HepG2 (cell line): ENCODE measurements around the gene NCKAP1. TPM values are rescaled to one million over a fixed set of nuclear protein-coding genes. Genes with fewer than 3 reads are reported as not detected.

ENCODE experiments used
- ATAC-seq: fragments of 200-7000 bp; cut with Tn5 transposase; 3 replicates; pipeline ENCODE4 v1.9.1; 2020; ENCODE audit warnings: mild to moderate bottlenecking, moderate library complexity
- BruUV-seq: library from RNA; stranded (reverse); fragments of 400-500 nt; replicated peaks from 2 replicates; lab custom pipeline; 2021; lab: Mats Ljungman, UMichigan
- CTCF ChIA-PET: fragments of 300-600 bp; formaldehyde crosslinking; extraction: SDS; loops from one replicate; lab custom pipeline; 2021; ENCODE audit warnings: low total read pairs, inconsistent platforms, low intra/inter-chr PET ratio; lab: Yijun Ruan, JAX
- POLR2A ChIA-PET: fragments of 350-600 bp; sonication (Branson Sonifier 250); formaldehyde crosslinking; loops from one replicate; lab custom pipeline; 2020; ENCODE audit warnings: antibody characterized with exemption, inconsistent platforms; lab: Yijun Ruan, JAX
- DNase-seq: peaks from one replicate; pipeline ENCODE4 v3.0.0-alpha.2; 2015; ENCODE audit warnings: low spot score
- FAIRE-seq: peaks from 3 replicates; lab custom pipeline; 2011; peaks lifted over from hg19 to GRCh38; lab: Jason Lieb, UNC
- H2AFZ ChIP-seq: one replicate; pipeline ENCODE4 v1.6.1; 2011; ENCODE audit warnings: low read length, inconsistent platforms
- H3K27ac ChIP-seq: fragments of 300-600 bp; 3 replicates; pipeline ENCODE4 v1.8.0; 2011; ENCODE audit warnings: mixed run types, mild to moderate bottlenecking, mixed read lengths, low read length, inconsistent platforms; ENCODE audit not compliant: insufficient read depth; ENCODE audit errors: extremely low read length
- H3K27me3 ChIP-seq, 2 experiments: fragments of 200-600 bp in 1 of 2; 2 replicates in 1 of 2; 3 replicates in 1 of 2; pipeline versions ENCODE4 v1.6.0 to v1.8.0; 2011; ENCODE audit warnings: low read length in 2 of 2, mild to moderate bottlenecking in 2 of 2, moderate library complexity in 2 of 2, inconsistent platforms in 1 of 2; ENCODE audit not compliant: insufficient read depth in 2 of 2, control insufficient read depth in 1 of 2
- H3K36me3 ChIP-seq, 2 experiments: fragments of 200-600 bp in 1 of 2; replicated peaks in 1 of 2; 2 replicates in 1 of 2; 3 replicates in 1 of 2; pipeline versions ENCODE4 v1.5.1 to v1.8.0; 2011; ENCODE audit warnings: low read length in 2 of 2, inconsistent platforms in 1 of 2; ENCODE audit not compliant: insufficient read depth in 2 of 2, control insufficient read depth in 1 of 2
- H3K4me1 ChIP-seq: 2 replicates; pipeline ENCODE4 v1.5.1; 2012; ENCODE audit warnings: low read length, inconsistent platforms; ENCODE audit not compliant: insufficient read depth
- H3K4me2 ChIP-seq: 2 replicates; pipeline ENCODE4 v1.6.0; 2011; ENCODE audit warnings: low read depth, low read length, inconsistent platforms
- H3K4me3 ChIP-seq, 3 experiments: fragments of 200-600 bp in 1 of 3; sonication (generic), shearing (Covaris generic) in 1 of 3; replicated peaks in 1 of 3; 2 replicates each; pipeline ENCODE4 v1.5.1; 2011 to 2016; ENCODE audit warnings: low read length in 3 of 3, inconsistent platforms in 2 of 3, low read depth in 2 of 3, mild to moderate bottlenecking in 2 of 3, control low read depth in 1 of 3, mixed read lengths in 1 of 3; ENCODE audit not compliant: insufficient read depth in 1 of 3
- H3K79me2 ChIP-seq: one replicate; pipeline ENCODE4 v1.6.1; 2011; ENCODE audit warnings: low read length, inconsistent platforms; ENCODE audit not compliant: insufficient read depth
- H3K9ac ChIP-seq: 2 replicates; pipeline ENCODE4 v1.6.0; 2011; ENCODE audit warnings: mild to moderate bottlenecking, low read depth, low read length, inconsistent platforms; ENCODE audit not compliant: insufficient read depth
- H3K9me3 ChIP-seq: 2 replicates; pipeline ENCODE4 v1.5.1; 2012; ENCODE audit warnings: mild to moderate bottlenecking, low read length
- H4K20me1 ChIP-seq: 2 replicates; pipeline ENCODE4 v1.6.0; 2011; ENCODE audit warnings: inconsistent platforms, mild to moderate bottlenecking, low read length, moderate library complexity; ENCODE audit not compliant: insufficient read depth
- ARID2 ChIP-seq: sonication (generic); formaldehyde crosslinking; IDR thresholded peaks from 2 replicates; pipeline ENCODE4 v1.8.1; 2022; ENCODE audit warnings: mild to moderate bottlenecking, missing genetic modification reagents, borderline replicate concordance
- BCL3 ChIP-seq: sonication (generic); formaldehyde crosslinking; IDR thresholded peaks from 2 replicates; pipeline ENCODE4 v1.5.1; 2020; ENCODE audit warnings: mild to moderate bottlenecking, missing genetic modification reagents, moderate library complexity
- ESRRA ChIP-seq: sonication (generic); formaldehyde crosslinking; IDR thresholded peaks from 2 replicates; pipeline ENCODE4 v1.5.1; 2020; ENCODE audit warnings: mild to moderate bottlenecking, low read depth, missing genetic modification reagents
- HOXA9 ChIP-seq: sonication (generic); formaldehyde crosslinking; IDR thresholded peaks from 2 replicates; pipeline ENCODE4 v1.8.1; 2022; ENCODE audit warnings: missing genetic modification reagents, mild to moderate bottlenecking, moderate library complexity, borderline replicate concordance
- IRX3 ChIP-seq: sonication (generic); formaldehyde crosslinking; IDR thresholded peaks from 2 replicates; pipeline ENCODE4 v1.8.1; 2023; ENCODE audit warnings: mild to moderate bottlenecking, low read depth, missing genetic modification reagents, borderline replicate concordance
- SIX1 ChIP-seq: sonication (generic); formaldehyde crosslinking; IDR thresholded peaks from 2 replicates; pipeline ENCODE4 v1.4.0; 2020; ENCODE audit warnings: missing genetic modification reagents, borderline replicate concordance
- TBP ChIP-seq: sonication (generic); formaldehyde crosslinking; IDR thresholded peaks from 2 replicates; pipeline ENCODE4 v1.5.0; 2020; ENCODE audit warnings: missing genetic modification reagents
- TFDP1 ChIP-seq: IDR thresholded peaks from 2 replicates; pipeline ENCODE4 v1.6.1; 2016; ENCODE audit warnings: missing compliant biosample characterization, missing genetic modification reagents, borderline replicate concordance
- YY1 ChIP-seq: IDR thresholded peaks from 2 replicates; pipeline ENCODE4 v1.6.1; 2011; ENCODE audit warnings: low read length, low read depth, moderate library complexity, mild to moderate bottlenecking; ENCODE audit not compliant: insufficient read depth, insufficient replicate concordance
- ZEB1 ChIP-seq: IDR thresholded peaks from 2 replicates; pipeline ENCODE4 v1.6.1; 2012; ENCODE audit warnings: mild to moderate bottlenecking, low read depth, inconsistent platforms; ENCODE audit not compliant: insufficient replicate concordance
- ZNF431 ChIP-seq: sonication (generic); formaldehyde crosslinking; IDR thresholded peaks from 2 replicates; pipeline ENCODE4 v1.9.0; 2022; ENCODE audit warnings: missing genetic modification reagents, low read depth, mild to moderate bottlenecking, borderline replicate concordance
- ZNF546 ChIP-seq: sonication (generic); formaldehyde crosslinking; conservative IDR thresholded peaks from 2 replicates; pipeline ENCODE4 v1.8.1; 2023; ENCODE audit warnings: mild to moderate bottlenecking, missing genetic modification reagents
- ZNF589 ChIP-seq: sonication (generic); formaldehyde crosslinking; conservative IDR thresholded peaks from 2 replicates; pipeline ENCODE4 v1.8.0; 2022; ENCODE audit warnings: mild to moderate bottlenecking, moderate library complexity, missing genetic modification reagents
- ZNF644 ChIP-seq: IDR thresholded peaks from 2 replicates; pipeline ENCODE4 v1.6.1; 2016; ENCODE audit warnings: low read depth
- ZNF782 ChIP-seq: sonication (generic); formaldehyde crosslinking; IDR thresholded peaks from 2 replicates; pipeline ENCODE4 v1.4.0; 2020; ENCODE audit warnings: missing genetic modification reagents, mild to moderate bottlenecking, borderline replicate concordance
- WGBS: methylation state at CpG from one replicate; pipeline ENCODE4 v1.1.6; 2017; ENCODE audit warnings: low lambda C conversion rate; 5-methylcytosine and 5-hydroxymethylcytosine counted together
- in situ Hi-C: cut with HindIII; loops from 2 replicates; pipeline ENCODE4 v1.10.0; 2017; ENCODE audit warnings: low pct_unique_long_range_greater_than_20kb; ENCODE audit not compliant: extremely low pct_ligation_motif_present
- intact Hi-C: fragments of 100-400 bp; cut with micrococcal nuclease; formaldehyde crosslinking; loops from one replicate; pipeline ENCODE4 v1.10.0; 2022; ENCODE audit not compliant: unreplicated experiment
- polyA plus RNA-seq, 8 experiments: library from polyadenylated mRNA; depleted of rRNA in 3 of 8; stranded (reverse) in 7 of 8; unstranded in 1 of 8; fragments of >200 nt; fragmentation: Illumina TruSeq in 4 of 8; extraction: Trizol in 4 of 8; gene quantifications; 2 replicates each; pipeline versions ENCODE4 v1.2.1 to v1.2.3, GENCODE V29; 2011 to 2016; ENCODE audit warnings: low read depth in 4 of 8, missing spikeins in 1 of 8, mixed read lengths in 1 of 8; ENCODE audit not compliant: insufficient read depth in 1 of 8
- total RNA-seq, 5 experiments: library from RNA; depleted of rRNA; stranded (reverse); fragments of >200 nt; fragmentation: Illumina TruSeq; extraction: Trizol; gene quantifications; 2 replicates each; pipeline ENCODE4 v1.2.3, GENCODE V29; 2016; ENCODE audit warnings: low read depth in 1 of 5
- TF ChIP-seq, protein P1 (sequence below): sonication (generic); formaldehyde crosslinking; IDR thresholded peaks from 2 replicates; pipeline ENCODE4 v1.9.0; 2021; ENCODE audit warnings: missing genetic modification reagents, mild to moderate bottlenecking, borderline replicate concordance
- TF ChIP-seq, protein P2 (sequence below): sonication (generic); formaldehyde crosslinking; IDR thresholded peaks from 2 replicates; pipeline ENCODE4 v1.5.0; 2020; ENCODE audit warnings: mild to moderate bottlenecking, missing genetic modification reagents, moderate library complexity
- TF ChIP-seq, protein P3 (sequence below): sonication (generic); formaldehyde crosslinking; IDR thresholded peaks from 2 replicates; pipeline ENCODE4 v1.4.0; 2020; ENCODE audit warnings: missing genetic modification reagents

Gene NCKAP1
- total and polyA plus RNA-seq, 2 of the 13 experiments (the other 11 are each of a cell fraction or from before 2014, with no cell fraction given) = 72.1 to 96.3 TPM

GRCh38 chr2:182946958-182947369 lies 91.3 kb downstream of the NCKAP1 start:
- H3K36me3 ChIP-seq = peaks cover 10 to 55% of the 10 kb centered on the region in 2 experiments
- TF ChIP-seq ZNF589 (CRISPR knock-in tag) (no peak), ZNF644 (CRISPR knock-in tag) (no peak), HOXA9 (CRISPR knock-in tag) (no peak), BCL3 (CRISPR knock-in tag) (no peak), ZEB1 (no peak), TBP (CRISPR knock-in tag) (no peak), ZNF782 (CRISPR knock-in tag) (no peak), ESRRA (CRISPR knock-in tag) (no peak), ZNF431 (CRISPR knock-in tag) (no peak), SIX1 (CRISPR knock-in tag) (no peak), ARID2 (CRISPR knock-in tag) (no peak), TFDP1 (no peak), IRX3 (CRISPR knock-in tag) (no peak), YY1 (no peak), ZNF546 (no peak)
- TF ChIP-seq, protein P1, sequence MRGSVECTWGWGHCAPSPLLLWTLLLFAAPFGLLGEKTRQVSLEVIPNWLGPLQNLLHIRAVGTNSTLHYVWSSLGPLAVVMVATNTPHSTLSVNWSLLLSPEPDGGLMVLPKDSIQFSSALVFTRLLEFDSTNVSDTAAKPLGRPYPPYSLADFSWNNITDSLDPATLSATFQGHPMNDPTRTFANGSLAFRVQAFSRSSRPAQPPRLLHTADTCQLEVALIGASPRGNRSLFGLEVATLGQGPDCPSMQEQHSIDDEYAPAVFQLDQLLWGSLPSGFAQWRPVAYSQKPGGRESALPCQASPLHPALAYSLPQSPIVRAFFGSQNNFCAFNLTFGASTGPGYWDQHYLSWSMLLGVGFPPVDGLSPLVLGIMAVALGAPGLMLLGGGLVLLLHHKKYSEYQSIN (CRISPR knock-in tag) = no peak
- TF ChIP-seq, protein P2, sequence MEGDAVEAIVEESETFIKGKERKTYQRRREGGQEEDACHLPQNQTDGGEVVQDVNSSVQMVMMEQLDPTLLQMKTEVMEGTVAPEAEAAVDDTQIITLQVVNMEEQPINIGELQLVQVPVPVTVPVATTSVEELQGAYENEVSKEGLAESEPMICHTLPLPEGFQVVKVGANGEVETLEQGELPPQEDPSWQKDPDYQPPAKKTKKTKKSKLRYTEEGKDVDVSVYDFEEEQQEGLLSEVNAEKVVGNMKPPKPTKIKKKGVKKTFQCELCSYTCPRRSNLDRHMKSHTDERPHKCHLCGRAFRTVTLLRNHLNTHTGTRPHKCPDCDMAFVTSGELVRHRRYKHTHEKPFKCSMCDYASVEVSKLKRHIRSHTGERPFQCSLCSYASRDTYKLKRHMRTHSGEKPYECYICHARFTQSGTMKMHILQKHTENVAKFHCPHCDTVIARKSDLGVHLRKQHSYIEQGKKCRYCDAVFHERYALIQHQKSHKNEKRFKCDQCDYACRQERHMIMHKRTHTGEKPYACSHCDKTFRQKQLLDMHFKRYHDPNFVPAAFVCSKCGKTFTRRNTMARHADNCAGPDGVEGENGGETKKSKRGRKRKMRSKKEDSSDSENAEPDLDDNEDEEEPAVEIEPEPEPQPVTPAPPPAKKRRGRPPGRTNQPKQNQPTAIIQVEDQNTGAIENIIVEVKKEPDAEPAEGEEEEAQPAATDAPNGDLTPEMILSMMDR (CRISPR knock-in tag) = no peak
- TF ChIP-seq, protein P3, sequence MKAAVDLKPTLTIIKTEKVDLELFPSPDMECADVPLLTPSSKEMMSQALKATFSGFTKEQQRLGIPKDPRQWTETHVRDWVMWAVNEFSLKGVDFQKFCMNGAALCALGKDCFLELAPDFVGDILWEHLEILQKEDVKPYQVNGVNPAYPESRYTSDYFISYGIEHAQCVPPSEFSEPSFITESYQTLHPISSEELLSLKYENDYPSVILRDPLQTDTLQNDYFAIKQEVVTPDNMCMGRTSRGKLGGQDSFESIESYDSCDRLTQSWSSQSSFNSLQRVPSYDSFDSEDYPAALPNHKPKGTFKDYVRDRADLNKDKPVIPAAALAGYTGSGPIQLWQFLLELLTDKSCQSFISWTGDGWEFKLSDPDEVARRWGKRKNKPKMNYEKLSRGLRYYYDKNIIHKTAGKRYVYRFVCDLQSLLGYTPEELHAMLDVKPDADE = no peak

More at GRCh38 chr2:182946958-182947369, 91.3 kb downstream of the NCKAP1 start:
- Histone ChIP-seq H3K9me3 (no peaks in the 10 kb centered on the region), H3K79me2 (no peaks in the 10 kb centered on the region), H2AFZ (no peak overlapping the region), H3K4me2 (no peak overlapping the region), H4K20me1 (no peaks in the 10 kb centered on the region), H3K4me1 (no peaks in the 10 kb centered on the region), H3K4me3 (no peak overlapping the region), H3K9ac (no peak overlapping the region), H3K27me3 (no peaks in the 10 kb centered on the region), H3K27ac (no peak overlapping the region)
- ATAC-seq (no peak; the same call in 2 of the 3 replicates), DNase-seq (no peak), FAIRE-seq (no peak)
- 89% methylated on average over 1 of the region's 1 CpG for WGBS
- POLR2A ChIA-PET = no interaction called here
- in situ Hi-C loops = no loop called here
- intact Hi-C loops = no loop called here
- CTCF ChIA-PET = no interaction called here
- BruUV-seq = no TSS peak
